HG03460 (cell line): ENCODE results near the gene COL26A1.

Source experiments
- ATAC-seq: cut with Tn5 transposase; IDR thresholded peaks from one replicate; pipeline ENCODE4 v1.9.1; 2021; ENCODE audit not compliant: unreplicated experiment

The COL26A1 gene

DNA sequence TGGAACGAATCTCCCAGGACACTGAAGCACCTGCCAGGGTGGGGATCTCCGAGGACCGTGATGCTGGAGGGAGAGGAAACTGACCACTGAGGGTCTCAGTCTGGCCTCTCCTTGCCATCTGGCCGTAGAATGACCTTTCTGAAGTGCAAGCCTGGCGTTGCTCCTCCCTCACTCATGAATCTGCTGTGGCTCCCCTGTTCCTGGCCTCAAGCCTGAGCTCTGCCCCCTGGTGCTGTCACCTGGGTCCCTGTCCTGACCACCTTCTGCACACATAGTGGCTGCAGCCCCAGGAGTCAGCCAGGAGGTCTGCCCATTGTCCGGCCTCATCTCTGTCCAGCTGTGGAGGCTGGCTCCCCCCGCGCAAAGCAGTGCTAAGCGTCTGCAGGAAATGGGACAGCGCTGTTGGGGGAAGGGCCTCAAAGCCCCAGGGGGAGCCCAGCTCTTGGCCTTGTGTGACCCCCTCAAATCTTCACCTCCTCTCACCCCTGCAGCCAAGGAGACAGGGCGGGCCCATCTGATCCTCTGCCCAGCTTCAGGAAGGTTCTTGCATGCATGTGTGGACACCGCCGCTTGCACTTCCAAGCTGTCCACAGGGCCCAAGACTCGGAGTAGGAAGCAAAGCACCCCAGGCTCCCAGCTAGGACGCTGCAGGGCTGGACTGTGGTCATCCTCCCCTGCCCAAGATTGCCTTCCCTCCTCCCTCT is 200.7 kb downstream of the COL26A1 start:
- ATAC-seq = no peak

DNA sequence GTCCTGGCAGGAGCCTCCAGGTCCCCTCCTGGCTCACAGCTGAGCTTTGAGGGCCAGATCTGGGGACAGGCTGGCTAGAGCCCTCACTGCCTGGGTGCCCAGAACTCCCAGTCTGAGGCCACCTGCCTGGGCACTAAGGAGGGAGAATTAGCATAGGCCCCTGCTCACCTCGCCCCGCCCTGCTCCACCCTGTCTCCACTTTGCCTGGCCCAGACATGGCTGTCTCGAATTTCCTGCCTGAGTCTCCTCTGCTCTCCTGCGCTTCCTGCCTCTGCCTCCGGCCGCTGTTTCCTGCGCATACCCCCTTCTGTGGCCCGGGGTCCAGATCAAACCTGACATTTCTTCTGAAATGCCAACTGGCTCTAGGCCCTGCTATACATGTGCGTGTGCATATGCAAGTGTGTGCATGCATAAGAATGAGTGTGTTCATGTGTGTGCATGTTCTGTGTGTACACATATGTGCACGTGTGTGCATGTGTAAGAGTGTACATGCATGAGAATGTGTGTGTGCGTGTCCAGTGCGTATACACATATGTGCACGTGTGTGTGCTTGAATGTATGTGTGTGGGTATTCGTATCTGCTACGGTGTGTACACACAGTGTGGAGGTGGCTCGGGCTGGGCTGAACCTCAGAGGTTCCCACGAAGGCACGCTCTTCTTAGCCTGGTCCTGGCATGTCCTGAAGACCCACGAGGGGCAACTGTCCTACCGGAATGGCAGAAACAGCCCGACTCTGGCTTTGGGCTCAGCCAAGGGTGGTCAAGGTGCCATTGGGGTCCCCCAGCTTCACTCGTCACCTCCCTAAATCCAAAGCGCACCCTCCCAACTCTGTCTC is 201.5 kb downstream of the COL26A1 start:
- no peak for ATAC-seq

DNA sequence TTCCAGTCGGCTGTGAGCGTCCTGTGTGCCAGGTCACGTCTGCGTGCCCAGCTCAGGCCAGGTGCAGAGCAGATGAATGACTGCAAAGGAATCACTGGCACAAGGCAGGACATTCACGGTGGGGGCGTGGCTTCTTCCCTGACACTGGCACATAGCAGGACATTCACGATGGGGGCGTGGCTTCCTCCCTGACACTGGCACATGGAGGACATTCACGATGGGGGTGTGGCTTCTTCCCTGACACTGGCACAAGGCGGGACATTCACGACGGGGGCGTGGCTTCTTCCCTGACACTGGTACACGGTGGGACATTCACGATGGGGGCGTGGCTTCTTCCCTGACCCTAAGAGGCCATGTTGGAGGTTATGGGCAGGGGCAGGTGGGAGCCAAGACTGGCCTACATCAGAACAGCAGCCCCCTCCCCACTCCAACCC is 202.1 kb downstream of the COL26A1 start:
- no peak for ATAC-seq

DNA sequence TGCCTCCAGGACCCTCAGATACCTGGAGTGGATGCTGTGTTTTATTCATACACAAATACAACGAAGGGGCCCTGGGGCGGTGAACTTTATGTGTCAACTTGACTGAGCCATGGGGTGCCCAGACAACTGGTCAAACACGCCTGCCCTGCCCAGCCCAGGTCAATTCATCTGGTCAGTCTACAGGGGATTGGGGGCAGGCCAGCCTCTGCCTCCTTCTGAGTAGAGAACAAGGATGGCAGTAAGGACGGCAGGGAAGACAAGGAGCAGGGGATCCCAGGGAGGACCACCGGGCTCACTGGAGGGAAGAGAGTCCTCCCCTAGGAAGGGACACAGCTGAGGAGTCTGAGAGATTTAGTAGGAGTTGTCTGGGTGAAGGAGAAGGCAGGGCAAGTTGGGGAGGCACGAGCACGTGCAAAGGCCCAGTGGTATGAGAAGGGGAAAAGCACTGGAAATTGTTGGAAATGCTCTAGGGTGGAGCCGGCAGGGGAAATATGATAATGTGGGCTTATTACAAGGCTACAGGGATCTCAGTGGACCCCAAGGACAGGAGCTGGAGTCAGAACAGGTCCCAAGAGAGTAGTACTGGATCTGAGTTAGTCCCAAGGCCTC is 203.0 kb downstream of the COL26A1 start:
- ATAC-seq = no peak

- ATAC-seq = no peak
Measured at GRCh38 chr7:101567230-101567629, 204.6 kb downstream of the COL26A1 start.

DNA sequence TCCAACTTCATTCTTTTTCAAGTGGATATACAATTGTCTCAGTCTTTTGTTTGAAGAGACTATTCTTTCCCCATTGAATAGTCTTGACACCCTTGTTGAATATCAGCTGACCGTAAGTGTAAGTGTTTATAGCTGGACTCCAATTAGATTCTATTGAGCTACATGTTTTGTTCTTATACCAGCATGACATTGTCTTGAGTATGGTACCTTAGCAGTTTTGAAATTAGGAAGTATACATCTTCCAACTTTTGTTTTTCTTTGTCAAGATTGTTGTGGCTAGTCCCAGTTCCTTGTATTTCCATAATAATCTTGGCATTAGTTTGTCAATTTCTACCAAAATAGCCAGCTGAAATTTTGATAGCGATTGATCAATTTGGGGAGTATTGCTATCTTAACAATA is 209.5 kb downstream of the COL26A1 start:
- ATAC-seq = no peak

- no peak for ATAC-seq
Measured at GRCh38 chr7:101575168-101575567, 212.5 kb downstream of the COL26A1 start.

- ATAC-seq = no peak
Measured at GRCh38 chr7:101575721-101576120, 213.0 kb downstream of the COL26A1 start.

DNA sequence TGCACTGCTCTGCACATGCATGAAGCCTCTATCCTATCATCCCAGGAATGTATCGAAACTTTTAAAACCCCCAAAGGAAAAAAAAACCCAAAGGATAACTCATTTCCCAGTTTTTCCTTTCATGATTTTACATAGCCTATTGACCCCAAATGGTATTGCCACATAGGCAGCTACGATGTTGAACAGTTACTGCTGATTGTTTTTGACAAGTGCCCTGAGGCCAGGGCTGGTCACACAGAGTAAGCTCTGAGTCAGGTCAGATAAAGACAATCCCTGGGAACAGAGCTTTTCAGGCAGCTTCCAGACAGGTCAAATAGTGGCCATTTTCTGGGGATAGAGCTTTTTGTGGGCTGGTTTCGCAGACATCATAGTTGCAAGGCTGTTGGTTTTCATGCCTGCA is 214.3 kb downstream of the COL26A1 start:
- ATAC-seq = no peak

DNA sequence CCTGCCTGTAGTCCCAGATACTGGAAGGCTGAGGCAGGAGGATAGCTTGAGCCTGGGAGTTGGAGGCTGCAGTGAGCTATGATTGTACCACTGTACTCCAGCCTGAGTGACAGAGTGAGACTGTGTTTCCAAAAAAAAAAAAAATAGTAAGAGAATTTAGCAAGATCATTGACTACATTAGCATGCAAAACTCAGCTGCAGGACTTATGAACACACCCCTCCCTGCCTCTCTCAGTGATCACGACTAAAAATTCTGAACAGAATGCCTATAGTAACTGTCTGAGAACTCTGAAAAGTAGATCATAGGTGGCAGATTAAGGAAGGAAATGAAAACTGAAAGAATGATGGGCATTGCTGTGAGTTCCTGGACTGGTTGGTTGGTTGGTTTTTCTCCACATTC is 215.9 kb downstream of the COL26A1 start:
- no peak for ATAC-seq

DNA sequence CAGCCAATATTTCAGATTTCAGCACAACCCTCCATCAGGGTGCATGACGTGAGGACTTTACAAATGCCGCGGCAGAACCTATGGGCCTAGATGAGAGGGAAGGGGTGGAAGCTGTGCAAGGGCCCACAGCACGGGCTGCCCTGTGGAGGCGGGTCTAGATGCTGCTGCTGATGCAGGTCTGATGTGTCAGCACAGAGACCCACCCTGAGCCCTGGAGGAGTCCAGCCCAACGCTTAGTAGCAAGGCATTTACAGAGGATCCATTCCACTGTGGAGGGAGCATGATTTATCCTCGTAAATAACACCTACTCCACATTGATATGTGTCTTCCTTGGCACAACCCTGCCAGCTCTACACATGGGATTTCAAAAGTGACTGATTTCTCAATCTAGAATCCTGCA is 217.9 kb downstream of the COL26A1 start:
- ATAC-seq = no peak

DNA sequence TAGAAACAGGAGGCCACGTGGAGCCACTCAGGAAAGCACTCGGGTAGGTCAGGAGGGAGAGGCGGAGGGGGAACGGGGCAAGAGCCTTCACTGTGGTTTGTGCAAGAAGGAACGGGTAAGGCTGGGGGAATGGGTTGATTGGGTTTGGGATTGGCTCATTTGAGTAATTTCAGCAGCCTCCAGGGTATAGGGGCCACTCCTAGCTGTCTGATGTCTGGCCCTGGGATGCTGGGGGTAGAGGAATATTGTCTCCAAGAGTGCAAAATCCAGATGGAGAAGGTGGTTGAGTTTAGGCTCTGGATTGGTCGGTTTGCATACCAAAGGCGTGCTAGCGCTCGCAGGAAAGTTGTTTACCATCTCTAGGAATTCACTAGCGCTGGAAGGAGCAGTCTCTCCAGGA is 219.2 kb downstream of the COL26A1 start:
- ATAC-seq = no peak

GRCh38 chr7:101582971-101583370 is 220.3 kb downstream of the COL26A1 start:
- ATAC-seq = no peak

- ATAC-seq = no peak
Measured at GRCh38 chr7:101586078-101586905, 223.6 kb downstream of the COL26A1 start.

DNA sequence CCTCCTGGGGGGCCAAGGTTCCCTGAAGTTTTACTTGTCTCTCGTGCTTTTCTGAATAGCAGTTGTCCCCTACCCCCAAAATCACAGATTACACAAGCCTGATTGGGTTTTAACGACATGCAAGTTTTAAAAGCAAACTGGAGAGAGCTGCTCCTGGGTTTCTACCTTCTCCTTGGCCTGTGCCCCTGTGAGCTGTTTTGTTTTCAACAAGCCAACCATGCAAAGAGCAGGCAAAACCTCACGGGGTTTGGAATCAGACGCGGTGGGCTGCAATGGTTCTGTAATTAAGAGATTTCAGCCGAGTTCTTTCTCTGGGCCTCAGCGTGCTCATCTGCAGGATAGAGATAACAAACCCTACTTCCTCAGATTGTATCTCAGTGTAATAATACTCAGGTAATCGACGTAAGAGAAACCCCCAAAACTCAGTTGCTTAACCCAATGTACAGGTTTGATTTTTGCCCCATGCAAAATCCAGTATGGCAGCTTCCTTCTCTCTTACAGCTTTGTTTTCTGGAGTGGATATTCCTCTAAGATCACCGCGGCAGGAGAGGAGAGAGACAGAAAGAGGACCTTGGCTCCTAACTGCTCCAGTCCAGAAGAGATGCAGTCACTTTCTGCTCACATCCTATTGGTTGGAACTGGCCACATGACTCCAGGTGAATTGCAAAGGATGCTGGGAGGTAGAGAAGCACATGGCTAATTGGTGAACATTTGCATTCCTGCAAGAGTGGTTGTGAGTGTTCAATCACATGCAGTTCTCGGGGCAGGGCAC is 224.4 kb downstream of the COL26A1 start:
- ATAC-seq = no peak

DNA sequence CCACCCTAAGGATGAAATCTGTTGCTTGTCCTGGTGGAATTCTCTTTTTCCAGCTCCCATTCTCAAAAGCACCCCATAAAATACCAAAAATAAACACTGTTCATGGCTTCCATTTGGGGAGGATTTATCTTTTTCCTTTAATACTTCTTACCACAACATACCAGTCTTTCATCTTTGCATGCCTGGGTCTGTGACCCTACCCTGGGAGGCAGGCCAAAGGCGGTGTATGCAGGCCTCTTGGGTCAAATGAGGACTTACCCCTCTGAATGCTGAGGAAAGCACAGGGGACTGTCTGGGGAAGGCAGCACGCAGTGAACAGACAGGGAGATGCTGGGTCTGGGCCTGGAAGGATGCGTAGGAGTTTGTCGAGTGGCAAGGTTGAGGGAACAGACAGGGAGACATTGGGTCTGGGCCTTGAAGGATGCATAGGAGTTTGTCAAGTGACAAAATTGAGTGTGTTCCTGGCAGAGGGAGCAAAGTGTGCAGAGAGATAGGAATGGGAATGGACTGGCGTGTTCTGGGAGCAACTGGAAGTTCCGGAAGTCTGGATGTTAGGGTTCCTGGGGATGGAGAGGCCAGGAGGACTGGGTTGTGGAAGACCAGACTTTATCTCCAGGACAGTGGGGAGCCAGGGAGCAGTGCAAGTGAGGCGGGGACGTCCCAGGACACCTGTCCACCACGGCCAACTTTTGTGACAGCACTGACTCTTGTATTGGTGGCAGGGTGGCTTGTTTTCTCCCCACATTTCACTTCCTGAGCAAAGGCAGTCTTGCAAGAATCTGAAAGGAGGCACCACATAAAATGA is 225.7 kb downstream of the COL26A1 start:
- ATAC-seq = no peak

DNA sequence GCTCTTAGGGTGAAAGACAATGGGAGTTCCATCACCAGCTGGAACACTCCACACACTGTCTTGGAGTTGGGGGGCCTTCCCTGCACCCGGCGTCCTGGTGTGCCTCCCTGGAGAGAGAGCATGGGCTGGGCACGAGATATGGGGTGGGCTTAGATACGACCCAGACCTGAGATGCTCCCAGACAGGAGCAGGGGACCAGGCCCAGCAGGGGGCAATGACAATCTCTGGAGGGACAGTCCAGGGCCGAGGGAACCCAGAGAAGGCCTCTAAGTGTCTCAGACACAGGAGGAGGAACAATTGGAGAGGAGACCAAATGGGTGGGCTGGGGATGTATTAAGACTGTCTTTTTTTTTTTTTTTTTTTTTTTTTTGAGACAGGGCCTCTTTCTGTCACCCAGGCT is 226.4 kb downstream of the COL26A1 start:
- no peak for ATAC-seq

DNA sequence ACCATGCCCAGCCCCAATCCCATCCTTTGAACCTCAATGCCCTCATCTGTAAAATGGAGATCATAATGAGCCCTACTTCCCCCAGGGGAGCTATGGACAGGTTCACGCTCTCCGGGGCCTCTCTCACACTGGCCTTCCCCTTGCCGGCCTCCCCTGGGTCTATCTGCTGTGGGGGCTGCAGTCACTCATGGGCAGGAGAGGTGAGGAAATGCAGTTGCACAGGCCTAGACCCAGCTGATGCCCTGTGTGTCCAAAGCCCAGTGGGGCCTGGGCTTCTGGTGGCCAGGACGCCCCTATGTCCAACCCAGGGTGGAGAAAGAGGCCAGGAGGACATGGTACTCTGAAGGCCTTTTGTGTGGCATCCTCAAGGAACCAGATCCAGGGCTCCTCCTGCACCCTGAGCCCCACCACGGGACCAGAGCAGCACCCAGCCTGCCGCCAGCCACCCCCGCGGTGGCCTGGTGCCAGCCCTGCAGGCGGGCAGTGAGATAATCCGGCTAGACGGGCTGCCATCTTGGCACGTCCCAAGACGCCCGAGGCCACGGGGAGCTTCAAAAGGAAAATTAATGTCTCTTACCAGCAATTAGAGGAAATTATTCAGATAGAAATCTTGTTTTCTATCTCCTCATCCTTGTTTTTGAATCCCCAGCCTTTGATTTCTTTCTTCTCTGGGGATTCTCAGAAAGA is 227.4 kb downstream of the COL26A1 start:
- no peak for ATAC-seq
